Erythroblast (primary cell): ENCODE results near the gene KDSR.

Experiments used
- GATA1 ChIP-seq: IDR thresholded peaks from 2 replicates; pipeline ENCODE4 v1.6.1; 2011; ENCODE audit warnings: low read depth, mild to moderate bottlenecking, control low read depth, low read length, moderate library complexity
- POLR2A ChIP-seq: IDR thresholded peaks from 2 replicates; pipeline ENCODE4 v1.6.1; 2011; ENCODE audit warnings: mild to moderate bottlenecking, low read length

GRCh38 chr18:63307551-63308200 lies 59.3 kb downstream of the KDSR start:
- TF ChIP-seq POLR2A (no peak), GATA1 (no peak)
